ENCODE measurements around the gene INHBC.

Gene INHBC

GRCh38 chr12:57460468-57460784 is 25.8 kb downstream of the INHBC start:
- TF ChIP-seq POLR2AphosphoS5 (IDR thresholded peaks at IDR 0.05; ENCODE audit: low read depth) (no peak), SPI1 (IDR thresholded peaks at IDR 0.05; ENCODE audit: borderline replicate concordance, low read depth) (no peak), GABPA (IDR thresholded peaks at IDR 0.05; ENCODE audit: low read depth) (no peak), CTCF (IDR thresholded peaks at IDR 0.05; ENCODE audit: insufficient read depth, low read length) (no peak), REST (IDR thresholded peaks at IDR 0.05; ENCODE audit: insufficient replicate concordance, low read depth) (no peak)
- peaks cover 17% of the 10 kb centered on the region for H3K27me3 ChIP-seq (ENCODE audit: insufficient read depth, poor library complexity, severe bottlenecking)
- no peak overlapping the region for H3K4me3 ChIP-seq (replicated peaks; ENCODE audit: insufficient read depth, low read length)
- H3K27ac ChIP-seq (replicated peaks), result no peak overlapping the region
- DNase-seq (ENCODE audit: low read depth in 1 of 2, low spot score in 1 of 2), result no peak

GRCh38 chr12:57460841-57461275 is 26.3 kb downstream of the INHBC start:
- TF ChIP-seq GABPA (IDR thresholded peaks at IDR 0.05; ENCODE audit: low read depth), result no peak
- no peak for TF ChIP-seq CTCF (IDR thresholded peaks at IDR 0.05; ENCODE audit: insufficient read depth, low read length)
- TF ChIP-seq REST (IDR thresholded peaks at IDR 0.05; ENCODE audit: insufficient replicate concordance, low read depth), result no peak
- TF ChIP-seq POLR2AphosphoS5 (IDR thresholded peaks at IDR 0.05; ENCODE audit: low read depth), result no peak
- TF ChIP-seq SPI1 (IDR thresholded peaks at IDR 0.05; ENCODE audit: borderline replicate concordance, low read depth), result no peak
- DNase-seq (ENCODE audit: low read depth in 1 of 2, low spot score in 1 of 2), result no peak
- Histone ChIP-seq H3K4me3 (replicated peaks; ENCODE audit: insufficient read depth, low read length) (no peak overlapping the region), H3K27me3 (ENCODE audit: insufficient read depth, poor library complexity, severe bottlenecking) (peaks cover 17% of the 10 kb centered on the region), H3K27ac (replicated peaks) (no peak overlapping the region)

- no peak for DNase-seq (ENCODE audit: low read depth in 1 of 2, low spot score in 1 of 2)
- Histone ChIP-seq H3K4me3 (replicated peaks; ENCODE audit: insufficient read depth, low read length) (peak overlapping the region; percentile 39), H3K27me3 (ENCODE audit: insufficient read depth, poor library complexity, severe bottlenecking) (peaks cover 17% of the 10 kb centered on the region), H3K27ac (replicated peaks) (no peak overlapping the region)
- TF ChIP-seq CTCF (IDR thresholded peaks at IDR 0.05; ENCODE audit: insufficient read depth, low read length) (no peak), REST (IDR thresholded peaks at IDR 0.05; ENCODE audit: insufficient replicate concordance, low read depth) (no peak), POLR2AphosphoS5 (IDR thresholded peaks at IDR 0.05; ENCODE audit: low read depth) (no peak), GABPA (IDR thresholded peaks at IDR 0.05; ENCODE audit: low read depth) (no peak), SPI1 (IDR thresholded peaks at IDR 0.05; ENCODE audit: borderline replicate concordance, low read depth) (no peak)
These were observed 26.8 kb downstream of the INHBC start for GRCh38 chr12:57461276-57461916.

Data from HL-60 (cell line).